GM23338 (cell line): ENCODE data around the gene RBP7. TPM values are rescaled to one million over a fixed set of nuclear protein-coding genes. Genes with fewer than 3 reads are reported as not detected.

Experiments used
- ATAC-seq: fragments of 200-7000 bp; cut with Tn5 transposase; 3 replicates; pipeline ENCODE4 v1.9.1; 2020
- DNase-seq: peaks from one replicate; pipeline ENCODE4 v3.0.0-alpha.2; 2015; ENCODE audit warnings: low spot score
- H2AFZ ChIP-seq: fragments of 200-600 bp; sonication (generic); 2 replicates; pipeline ENCODE4 v1.8.0; 2016; ENCODE audit warnings: antibody characterized with exemption, mild to moderate bottlenecking, moderate library complexity
- H3F3A ChIP-seq: fragments of 200-600 bp; sonication (generic); replicated peaks from 2 replicates; pipeline ENCODE4 v1.8.0; 2017; ENCODE audit warnings: antibody characterized with exemption, mixed run types, low read depth
- H3K27ac ChIP-seq: fragments of 200-600 bp; sonication (generic); 2 replicates; pipeline ENCODE4 v1.6.1; 2016; ENCODE audit warnings: low read depth
- H3K27me3 ChIP-seq: fragments of 200-600 bp; sonication (generic); 2 replicates; pipeline ENCODE4 v1.8.0; 2016; ENCODE audit warnings: mild to moderate bottlenecking, mixed run types, moderate library complexity; ENCODE audit not compliant: insufficient read depth
- H3K36me3 ChIP-seq: fragments of 200-600 bp; sonication (generic); 2 replicates; pipeline ENCODE4 v1.8.0; 2016; ENCODE audit warnings: mild to moderate bottlenecking; ENCODE audit not compliant: insufficient read depth
- H3K4me1 ChIP-seq: fragments of 200-600 bp; sonication (generic); 2 replicates; pipeline ENCODE4 v1.8.0; 2016; ENCODE audit warnings: mild to moderate bottlenecking, moderate library complexity; ENCODE audit not compliant: insufficient read depth
- H3K4me2 ChIP-seq: fragments of 200-600 bp; sonication (generic); 2 replicates; pipeline ENCODE4 v1.7.1; 2017; ENCODE audit warnings: mixed run types
- H3K4me3 ChIP-seq: fragments of 200-600 bp; sonication (generic); 2 replicates; pipeline ENCODE4 v1.6.1; 2016; ENCODE audit warnings: mixed run types
- H3K79me2 ChIP-seq: fragments of 200-600 bp; sonication (generic); replicated peaks from 2 replicates; pipeline ENCODE4 v1.8.0; 2017; ENCODE audit warnings: mild to moderate bottlenecking; ENCODE audit not compliant: insufficient read depth
- H3K9me2 ChIP-seq: fragments of 200-600 bp; sonication (generic); 2 replicates; pipeline ENCODE4 v1.8.0; 2017; ENCODE audit not compliant: insufficient read depth
- H4K20me1 ChIP-seq: fragments of 200-600 bp; sonication (generic); replicated peaks from 2 replicates; pipeline ENCODE4 v1.8.0; 2017; ENCODE audit warnings: mild to moderate bottlenecking; ENCODE audit not compliant: insufficient read depth
- H3K27ac Mint-ChIP-seq: 2 replicates; pipeline ENCODE4 v1.8.0; 2020; ENCODE audit warnings: inconsistent platforms, mild to moderate bottlenecking, moderate library complexity, mixed read lengths
- H3K27me3 Mint-ChIP-seq: 3 replicates; pipeline ENCODE4 v1.8.0; 2022; ENCODE audit warnings: low read depth, mild to moderate bottlenecking, moderate library complexity, mixed read lengths, inconsistent platforms; ENCODE audit not compliant: insufficient read depth, poor library complexity
- H3K36me3 Mint-ChIP-seq: 3 replicates; pipeline ENCODE4 v1.8.0; 2021; ENCODE audit warnings: low read depth, mild to moderate bottlenecking, inconsistent platforms, moderate library complexity, mixed read lengths
- H3K4me1 Mint-ChIP-seq: 3 replicates; pipeline ENCODE4 v1.8.0; 2020; ENCODE audit warnings: mild to moderate bottlenecking, inconsistent platforms, mixed read lengths
- H3K4me3 Mint-ChIP-seq: 3 replicates; pipeline ENCODE4 v1.8.0; 2021; ENCODE audit warnings: moderate library complexity, mild to moderate bottlenecking, inconsistent platforms, mixed read lengths
- H3K9me3 Mint-ChIP-seq: 3 replicates; pipeline ENCODE4 v1.8.0; 2020; ENCODE audit warnings: moderate library complexity, mild to moderate bottlenecking, inconsistent platforms, mixed read lengths
- CREB1 ChIP-seq: fragments of 250-450 bp; sonication (Bioruptor Pico); IDR thresholded peaks from 2 replicates; pipeline ENCODE4 v1.5.0; 2020; ENCODE audit warnings: low read depth, mild to moderate bottlenecking, moderate library complexity
- EZH2 ChIP-seq: fragments of 200-600 bp; sonication (generic); IDR thresholded peaks from one replicate; pipeline ENCODE4 v1.8.0; 2017; ENCODE audit warnings: antibody characterized with exemption, mild to moderate bottlenecking, low read depth; ENCODE audit not compliant: unreplicated experiment
- EZH2phosphoT487 ChIP-seq: fragments of 200-600 bp; sonication (generic); IDR thresholded peaks from one replicate; pipeline ENCODE4 v1.8.1; 2018; ENCODE audit warnings: antibody characterized with exemption; ENCODE audit not compliant: unreplicated experiment
- JUNB ChIP-seq: IDR thresholded peaks from one replicate; pipeline ENCODE4 v1.6.1; 2016; ENCODE audit warnings: antibody characterized with exemption; ENCODE audit not compliant: unreplicated experiment
- NANOG ChIP-seq: IDR thresholded peaks from 2 replicates; pipeline ENCODE4 v1.6.1; 2016; ENCODE audit warnings: antibody characterized with exemption, borderline replicate concordance
- POLR2AphosphoS5 ChIP-seq: IDR thresholded peaks from 2 replicates; pipeline ENCODE4 v1.6.1; 2016; ENCODE audit warnings: antibody characterized with exemption, low read depth
- STAT1 ChIP-seq: IDR thresholded peaks from one replicate; pipeline ENCODE4 v1.6.1; 2016; ENCODE audit warnings: antibody characterized with exemption; ENCODE audit not compliant: unreplicated experiment
- ZNF114 ChIP-seq: fragments of 250-450 bp; sonication (Bioruptor Pico); IDR thresholded peaks from 2 replicates; pipeline ENCODE4 v1.5.0; 2020; ENCODE audit warnings: mild to moderate bottlenecking, moderate library complexity
- ZNF331 ChIP-seq: fragments of 250-450 bp; sonication (Bioruptor Pico); IDR thresholded peaks from 2 replicates; pipeline ENCODE4 v1.5.0; 2020; ENCODE audit warnings: low read depth, mild to moderate bottlenecking, moderate library complexity
- polyA plus RNA-seq: library from polyadenylated mRNA; unstranded; fragments of >200 nt; fragmentation: Nextera tagmentation; extraction: Ambion mirVana; gene quantifications from 2 replicates; pipeline ENCODE4 v1.2.1, GENCODE V29; 2016
- total RNA-seq: library from RNA; depleted of rRNA; stranded (reverse); fragments of >200 nt; shearing (Covaris generic); gene quantifications from 2 replicates; pipeline ENCODE4 v1.2.3, GENCODE V29; 2014
- TF ChIP-seq, protein P1 (sequence below): IDR thresholded peaks from one replicate; pipeline ENCODE4 v1.6.1; 2018; ENCODE audit warnings: antibody characterized with exemption; ENCODE audit not compliant: unreplicated experiment
- TF ChIP-seq, protein P2 (sequence below), 2 experiments: fragments of 200-600 bp in 1 of 2; sonication (generic) in 1 of 2; conservative IDR thresholded peaks; 2 replicates each; pipeline versions ENCODE4 v1.5.1 to v1.6.1; 2016 to 2017; ENCODE audit warnings: antibody characterized with exemption in 2 of 2, low read depth in 2 of 2, mild to moderate bottlenecking in 2 of 2, moderate library complexity in 1 of 2
- TF ChIP-seq, protein P3 (sequence below): fragments of 250-450 bp; sonication (Bioruptor Pico); IDR thresholded peaks from 2 replicates; pipeline ENCODE4 v1.5.0; 2020; ENCODE audit warnings: mild to moderate bottlenecking, moderate library complexity
- TF ChIP-seq, protein P4 (sequence below): IDR thresholded peaks from 2 replicates; pipeline ENCODE4 v1.6.1; 2016; ENCODE audit warnings: antibody characterized with exemption

RBP7 gene
- total and polyA plus RNA-seq, 2 experiments from 2014 or later = 3.2 to 16.7 TPM

GRCh38 chr1:10052347-10052746 is 55.3 kb downstream of the RBP7 start:
- Mint-ChIP-seq H3K9me3 (no peaks in the 10 kb centered on the region), H3K4me3 (no peak overlapping the region), H3K27ac (no peak overlapping the region; the same call in 1 of the 2 replicates), H3K4me1 (peaks cover 7% of the 10 kb centered on the region; the same call in 2 of the 3 replicates), H3K36me3 (peaks cover 13% of the 10 kb centered on the region), H3K27me3 (peaks cover 3% of the 10 kb centered on the region)
- no peak for TF ChIP-seq STAT1
- TF ChIP-seq POLR2AphosphoS5 = no peak
- TF ChIP-seq NANOG = no peak
- no peak for TF ChIP-seq JUNB
- TF ChIP-seq ZNF331 (CRISPR knock-in tag) = no peak
- TF ChIP-seq, protein P1, sequence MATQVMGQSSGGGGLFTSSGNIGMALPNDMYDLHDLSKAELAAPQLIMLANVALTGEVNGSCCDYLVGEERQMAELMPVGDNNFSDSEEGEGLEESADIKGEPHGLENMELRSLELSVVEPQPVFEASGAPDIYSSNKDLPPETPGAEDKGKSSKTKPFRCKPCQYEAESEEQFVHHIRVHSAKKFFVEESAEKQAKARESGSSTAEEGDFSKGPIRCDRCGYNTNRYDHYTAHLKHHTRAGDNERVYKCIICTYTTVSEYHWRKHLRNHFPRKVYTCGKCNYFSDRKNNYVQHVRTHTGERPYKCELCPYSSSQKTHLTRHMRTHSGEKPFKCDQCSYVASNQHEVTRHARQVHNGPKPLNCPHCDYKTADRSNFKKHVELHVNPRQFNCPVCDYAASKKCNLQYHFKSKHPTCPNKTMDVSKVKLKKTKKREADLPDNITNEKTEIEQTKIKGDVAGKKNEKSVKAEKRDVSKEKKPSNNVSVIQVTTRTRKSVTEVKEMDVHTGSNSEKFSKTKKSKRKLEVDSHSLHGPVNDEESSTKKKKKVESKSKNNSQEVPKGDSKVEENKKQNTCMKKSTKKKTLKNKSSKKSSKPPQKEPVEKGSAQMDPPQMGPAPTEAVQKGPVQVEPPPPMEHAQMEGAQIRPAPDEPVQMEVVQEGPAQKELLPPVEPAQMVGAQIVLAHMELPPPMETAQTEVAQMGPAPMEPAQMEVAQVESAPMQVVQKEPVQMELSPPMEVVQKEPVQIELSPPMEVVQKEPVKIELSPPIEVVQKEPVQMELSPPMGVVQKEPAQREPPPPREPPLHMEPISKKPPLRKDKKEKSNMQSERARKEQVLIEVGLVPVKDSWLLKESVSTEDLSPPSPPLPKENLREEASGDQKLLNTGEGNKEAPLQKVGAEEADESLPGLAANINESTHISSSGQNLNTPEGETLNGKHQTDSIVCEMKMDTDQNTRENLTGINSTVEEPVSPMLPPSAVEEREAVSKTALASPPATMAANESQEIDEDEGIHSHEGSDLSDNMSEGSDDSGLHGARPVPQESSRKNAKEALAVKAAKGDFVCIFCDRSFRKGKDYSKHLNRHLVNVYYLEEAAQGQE = no peak
- no peak for TF ChIP-seq CREB1
- no peak for TF ChIP-seq EZH2
- TF ChIP-seq, protein P2, sequence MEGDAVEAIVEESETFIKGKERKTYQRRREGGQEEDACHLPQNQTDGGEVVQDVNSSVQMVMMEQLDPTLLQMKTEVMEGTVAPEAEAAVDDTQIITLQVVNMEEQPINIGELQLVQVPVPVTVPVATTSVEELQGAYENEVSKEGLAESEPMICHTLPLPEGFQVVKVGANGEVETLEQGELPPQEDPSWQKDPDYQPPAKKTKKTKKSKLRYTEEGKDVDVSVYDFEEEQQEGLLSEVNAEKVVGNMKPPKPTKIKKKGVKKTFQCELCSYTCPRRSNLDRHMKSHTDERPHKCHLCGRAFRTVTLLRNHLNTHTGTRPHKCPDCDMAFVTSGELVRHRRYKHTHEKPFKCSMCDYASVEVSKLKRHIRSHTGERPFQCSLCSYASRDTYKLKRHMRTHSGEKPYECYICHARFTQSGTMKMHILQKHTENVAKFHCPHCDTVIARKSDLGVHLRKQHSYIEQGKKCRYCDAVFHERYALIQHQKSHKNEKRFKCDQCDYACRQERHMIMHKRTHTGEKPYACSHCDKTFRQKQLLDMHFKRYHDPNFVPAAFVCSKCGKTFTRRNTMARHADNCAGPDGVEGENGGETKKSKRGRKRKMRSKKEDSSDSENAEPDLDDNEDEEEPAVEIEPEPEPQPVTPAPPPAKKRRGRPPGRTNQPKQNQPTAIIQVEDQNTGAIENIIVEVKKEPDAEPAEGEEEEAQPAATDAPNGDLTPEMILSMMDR (conservative IDR thresholded peaks at IDR 0.05; ENCODE audit: low read depth in 2 of 2) = no peak
- TF ChIP-seq, protein P3, sequence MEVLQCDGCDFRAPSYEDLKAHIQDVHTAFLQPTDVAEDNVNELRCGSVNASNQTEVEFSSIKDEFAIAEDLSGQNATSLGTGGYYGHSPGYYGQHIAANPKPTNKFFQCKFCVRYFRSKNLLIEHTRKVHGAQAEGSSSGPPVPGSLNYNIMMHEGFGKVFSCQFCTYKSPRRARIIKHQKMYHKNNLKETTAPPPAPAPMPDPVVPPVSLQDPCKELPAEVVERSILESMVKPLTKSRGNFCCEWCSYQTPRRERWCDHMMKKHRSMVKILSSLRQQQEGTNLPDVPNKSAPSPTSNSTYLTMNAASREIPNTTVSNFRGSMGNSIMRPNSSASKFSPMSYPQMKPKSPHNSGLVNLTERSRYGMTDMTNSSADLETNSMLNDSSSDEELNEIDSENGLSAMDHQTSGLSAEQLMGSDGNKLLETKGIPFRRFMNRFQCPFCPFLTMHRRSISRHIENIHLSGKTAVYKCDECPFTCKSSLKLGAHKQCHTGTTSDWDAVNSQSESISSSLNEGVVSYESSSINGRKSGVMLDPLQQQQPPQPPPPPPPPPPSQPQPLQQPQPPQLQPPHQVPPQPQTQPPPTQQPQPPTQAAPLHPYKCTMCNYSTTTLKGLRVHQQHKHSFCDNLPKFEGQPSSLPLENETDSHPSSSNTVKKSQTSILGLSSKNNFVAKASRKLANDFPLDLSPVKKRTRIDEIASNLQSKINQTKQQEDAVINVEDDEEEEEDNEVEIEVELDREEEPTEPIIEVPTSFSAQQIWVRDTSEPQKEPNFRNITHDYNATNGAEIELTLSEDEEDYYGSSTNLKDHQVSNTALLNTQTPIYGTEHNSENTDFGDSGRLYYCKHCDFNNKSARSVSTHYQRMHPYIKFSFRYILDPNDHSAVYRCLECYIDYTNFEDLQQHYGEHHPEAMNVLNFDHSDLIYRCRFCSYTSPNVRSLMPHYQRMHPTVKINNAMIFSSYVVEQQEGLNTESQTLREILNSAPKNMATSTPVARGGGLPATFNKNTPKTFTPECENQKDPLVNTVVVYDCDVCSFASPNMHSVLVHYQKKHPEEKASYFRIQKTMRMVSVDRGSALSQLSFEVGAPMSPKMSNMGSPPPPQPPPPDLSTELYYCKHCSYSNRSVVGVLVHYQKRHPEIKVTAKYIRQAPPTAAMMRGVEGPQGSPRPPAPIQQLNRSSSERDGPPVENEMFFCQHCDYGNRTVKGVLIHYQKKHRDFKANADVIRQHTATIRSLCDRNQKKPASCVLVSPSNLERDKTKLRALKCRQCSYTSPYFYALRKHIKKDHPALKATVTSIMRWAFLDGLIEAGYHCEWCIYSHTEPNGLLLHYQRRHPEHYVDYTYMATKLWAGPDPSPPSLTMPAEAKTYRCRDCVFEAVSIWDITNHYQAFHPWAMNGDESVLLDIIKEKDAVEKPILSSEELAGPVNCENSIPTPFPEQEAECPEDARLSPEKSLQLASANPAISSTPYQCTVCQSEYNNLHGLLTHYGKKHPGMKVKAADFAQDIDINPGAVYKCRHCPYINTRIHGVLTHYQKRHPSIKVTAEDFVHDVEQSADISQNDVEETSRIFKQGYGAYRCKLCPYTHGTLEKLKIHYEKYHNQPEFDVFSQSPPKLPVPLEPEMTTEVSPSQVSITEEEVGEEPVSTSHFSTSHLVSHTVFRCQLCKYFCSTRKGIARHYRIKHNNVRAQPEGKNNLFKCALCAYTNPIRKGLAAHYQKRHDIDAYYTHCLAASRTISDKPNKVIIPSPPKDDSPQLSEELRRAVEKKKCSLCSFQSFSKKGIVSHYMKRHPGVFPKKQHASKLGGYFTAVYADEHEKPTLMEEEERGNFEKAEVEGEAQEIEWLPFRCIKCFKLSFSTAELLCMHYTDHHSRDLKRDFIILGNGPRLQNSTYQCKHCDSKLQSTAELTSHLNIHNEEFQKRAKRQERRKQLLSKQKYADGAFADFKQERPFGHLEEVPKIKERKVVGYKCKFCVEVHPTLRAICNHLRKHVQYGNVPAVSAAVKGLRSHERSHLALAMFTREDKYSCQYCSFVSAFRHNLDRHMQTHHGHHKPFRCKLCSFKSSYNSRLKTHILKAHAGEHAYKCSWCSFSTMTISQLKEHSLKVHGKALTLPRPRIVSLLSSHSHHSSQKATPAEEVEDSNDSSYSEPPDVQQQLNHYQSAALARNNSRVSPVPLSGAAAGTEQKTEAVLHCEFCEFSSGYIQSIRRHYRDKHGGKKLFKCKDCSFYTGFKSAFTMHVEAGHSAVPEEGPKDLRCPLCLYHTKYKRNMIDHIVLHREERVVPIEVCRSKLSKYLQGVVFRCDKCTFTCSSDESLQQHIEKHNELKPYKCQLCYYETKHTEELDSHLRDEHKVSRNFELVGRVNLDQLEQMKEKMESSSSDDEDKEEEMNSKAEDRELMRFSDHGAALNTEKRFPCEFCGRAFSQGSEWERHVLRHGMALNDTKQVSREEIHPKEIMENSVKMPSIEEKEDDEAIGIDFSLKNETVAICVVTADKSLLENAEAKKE = no peak
- no peak for TF ChIP-seq EZH2phosphoT487
- TF ChIP-seq, protein P4, sequence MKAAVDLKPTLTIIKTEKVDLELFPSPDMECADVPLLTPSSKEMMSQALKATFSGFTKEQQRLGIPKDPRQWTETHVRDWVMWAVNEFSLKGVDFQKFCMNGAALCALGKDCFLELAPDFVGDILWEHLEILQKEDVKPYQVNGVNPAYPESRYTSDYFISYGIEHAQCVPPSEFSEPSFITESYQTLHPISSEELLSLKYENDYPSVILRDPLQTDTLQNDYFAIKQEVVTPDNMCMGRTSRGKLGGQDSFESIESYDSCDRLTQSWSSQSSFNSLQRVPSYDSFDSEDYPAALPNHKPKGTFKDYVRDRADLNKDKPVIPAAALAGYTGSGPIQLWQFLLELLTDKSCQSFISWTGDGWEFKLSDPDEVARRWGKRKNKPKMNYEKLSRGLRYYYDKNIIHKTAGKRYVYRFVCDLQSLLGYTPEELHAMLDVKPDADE = no peak
- TF ChIP-seq ZNF114 (CRISPR knock-in tag) = no peak
- no peaks in the 10 kb centered on the region for H3F3A ChIP-seq
- peaks cover 44% of the 10 kb centered on the region for H4K20me1 ChIP-seq
- H3K27ac ChIP-seq = no peak overlapping the region
- DNase-seq = no peak
- no peak for ATAC-seq
- H3K79me2 ChIP-seq = peaks cover 100% of the 10 kb centered on the region
- no peaks in the 10 kb centered on the region for H3K9me2 ChIP-seq
- peaks cover 4% of the 10 kb centered on the region for H3K4me1 ChIP-seq
- no peaks in the 10 kb centered on the region for H3K27me3 ChIP-seq
- no peak overlapping the region for H2AFZ ChIP-seq
- H3K36me3 ChIP-seq = no peaks in the 10 kb centered on the region
- H3K4me2 ChIP-seq = no peak overlapping the region
- no peak overlapping the region for H3K4me3 ChIP-seq
